Erythroblast (primary cell): Measurements from ENCODE around the gene CGB2.

Source experiments
- GATA1 ChIP-seq: IDR thresholded peaks from 2 replicates; pipeline ENCODE4 v1.6.1; 2011; ENCODE audit warnings: low read depth, mild to moderate bottlenecking, control low read depth, low read length, moderate library complexity
- POLR2A ChIP-seq: IDR thresholded peaks from 2 replicates; pipeline ENCODE4 v1.6.1; 2011; ENCODE audit warnings: mild to moderate bottlenecking, low read length

DNA sequence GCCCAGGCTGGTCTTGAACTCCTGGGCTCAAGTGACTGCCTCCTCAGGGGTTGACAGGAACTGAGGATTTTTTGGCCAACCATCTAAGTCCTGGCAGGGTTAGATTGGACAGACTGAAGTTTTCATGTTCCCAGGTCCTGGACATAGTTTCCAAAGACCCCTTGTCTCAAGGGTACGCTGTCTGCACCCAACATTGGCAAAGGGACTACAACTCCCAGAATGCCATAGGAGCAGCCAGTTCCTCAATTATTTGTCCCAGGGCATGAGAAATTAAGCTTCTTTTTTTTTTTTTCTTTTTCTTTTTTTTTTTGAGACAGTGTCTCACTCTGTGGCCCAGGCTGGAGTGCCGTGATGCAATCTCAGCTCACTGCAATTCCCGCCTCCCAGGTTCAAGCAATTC is 45.5 kb upstream of the CGB2 start:
- no peak for TF ChIP-seq POLR2A
- TF ChIP-seq GATA1 = no peak
